Measurements from ENCODE around the gene RBBP9.
"Not testable (repeated sequence)": the region's sequence is repeated elsewhere in the genome, so short reads cannot be mapped to it uniquely, and the experiment has no call there.

The RBBP9 gene

DNA sequence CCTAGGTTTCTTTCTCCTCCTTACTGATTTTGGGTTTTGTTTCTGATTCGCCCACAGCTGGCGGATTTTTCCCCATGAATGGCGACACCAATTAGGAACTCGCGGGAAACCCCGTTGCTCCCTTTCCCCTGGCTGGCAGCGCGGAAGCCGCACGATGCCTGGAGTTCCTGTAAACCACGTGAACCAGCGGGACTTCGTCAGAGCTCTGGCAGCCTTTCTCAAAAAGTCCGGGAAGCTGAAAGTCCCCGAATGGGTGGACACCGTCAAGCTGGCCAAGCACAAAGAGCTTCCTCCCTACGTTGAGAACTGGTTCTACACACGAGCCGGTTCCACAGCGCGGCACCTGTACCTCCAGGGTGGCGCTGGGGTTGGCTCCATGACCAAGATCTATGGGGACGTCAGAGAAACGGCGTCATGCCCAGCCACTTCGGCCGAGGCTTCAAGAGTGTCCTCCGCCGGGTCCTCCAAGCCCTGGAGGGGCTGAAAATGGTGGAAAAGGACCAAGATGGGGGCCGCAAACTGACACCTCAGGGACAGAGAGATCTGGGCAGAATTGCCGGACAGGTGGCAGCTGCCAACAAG, 7.5 kb upstream of the RBBP9 start:
- peak; percentile 29 for DNase-seq

DNA sequence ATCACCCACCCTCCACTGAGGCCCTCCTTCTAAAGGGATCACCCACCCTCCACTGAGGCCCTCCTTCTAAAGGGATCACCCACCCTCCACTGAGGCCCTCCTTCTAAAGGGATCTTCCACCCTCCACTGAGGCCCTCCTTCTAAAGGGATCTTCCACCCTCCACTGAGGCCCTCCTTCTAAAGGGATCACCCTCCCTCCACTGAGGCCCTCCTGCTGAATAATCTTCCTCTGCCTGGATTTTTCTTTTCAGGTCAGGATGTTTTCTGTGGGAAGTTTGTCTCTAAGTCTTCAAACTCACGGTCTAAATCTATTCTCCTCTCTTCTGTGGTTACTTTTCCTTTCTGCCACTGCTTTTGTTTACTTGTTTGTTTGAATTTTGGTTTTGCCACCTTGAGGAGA, 4.6 kb upstream of the RBBP9 start:
- not testable (repeated sequence) for DNase-seq

DNA sequence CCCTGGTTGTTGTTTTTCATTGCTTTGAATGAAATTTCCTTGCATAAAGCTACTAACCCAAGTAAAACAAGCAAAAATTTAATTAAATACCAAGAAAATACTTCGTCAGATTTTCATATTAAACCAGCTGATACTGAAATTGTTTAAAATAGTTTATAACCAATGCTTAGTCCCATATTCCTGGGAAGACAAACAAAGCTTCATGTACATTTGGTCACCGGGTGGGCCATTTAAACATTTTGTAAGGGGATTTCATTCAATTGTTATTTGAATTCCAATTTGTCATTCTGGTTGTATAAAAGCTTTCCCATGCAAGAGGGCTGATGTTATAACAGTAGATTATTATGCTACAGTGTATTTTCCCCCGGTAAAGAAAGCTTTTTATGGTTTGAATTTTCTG, 578 bp upstream of the RBBP9 start:
- no peak for DNase-seq

DNA sequence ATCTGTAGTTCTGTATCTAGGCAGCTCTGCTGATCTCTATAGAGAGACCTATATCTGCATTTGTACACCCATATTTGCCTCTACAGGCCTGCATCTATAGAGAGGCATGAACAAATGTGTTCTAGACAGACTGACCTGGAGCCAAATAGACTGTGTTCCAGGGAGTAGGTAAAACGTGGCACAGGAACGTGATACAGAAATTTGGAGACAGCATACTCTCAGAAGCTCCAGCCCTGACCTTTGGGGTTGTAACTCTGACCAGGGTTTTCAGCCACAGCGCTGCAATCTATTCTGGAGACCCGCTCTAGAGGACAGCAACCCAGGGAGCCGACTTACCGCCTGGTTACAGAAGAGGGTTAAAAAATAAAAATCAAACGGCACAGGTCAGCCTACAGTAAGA, 983 bp downstream of the RBBP9 start:
- DNase-seq: no peak

DNA sequence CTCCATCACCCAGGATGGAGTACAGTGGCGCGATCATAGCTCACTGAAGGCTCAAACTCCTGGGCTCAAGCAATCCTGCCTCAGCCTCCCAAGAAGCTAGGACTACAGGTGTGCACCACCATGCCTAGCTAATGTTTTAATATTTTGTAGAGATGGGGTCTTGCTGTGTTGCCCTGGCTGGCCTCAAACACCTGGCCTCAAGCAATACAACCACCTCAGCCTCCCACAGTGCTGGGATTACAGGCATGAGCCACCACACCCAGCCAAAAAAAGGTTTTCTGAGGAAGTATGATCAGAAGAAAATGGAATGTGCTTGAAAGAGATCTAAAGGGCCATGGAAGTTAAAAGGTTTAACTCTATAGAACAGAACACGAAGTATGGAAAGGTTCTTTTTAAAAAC, 8.7 kb downstream of the RBBP9 start:
- DNase-seq: no peak

DNA sequence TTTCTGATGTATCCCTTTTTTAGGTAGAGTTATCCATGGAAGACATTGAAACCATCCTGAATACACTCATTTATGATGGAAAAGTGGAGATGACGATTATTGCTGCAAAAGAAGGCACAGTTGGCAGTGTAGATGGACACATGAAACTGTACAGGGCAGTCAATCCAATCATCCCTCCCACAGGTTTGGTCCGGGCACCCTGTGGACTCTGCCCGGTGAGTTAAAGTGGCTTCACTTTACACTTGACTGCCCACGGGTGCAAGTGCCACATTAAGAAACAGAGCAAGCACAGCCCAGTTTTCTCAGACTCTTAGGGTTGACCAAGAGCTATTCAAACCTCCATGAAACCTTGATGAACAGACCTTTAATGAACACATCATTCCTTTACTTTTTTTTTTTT, 15.4 kb downstream of the RBBP9 start:
- DNase-seq: no peak

DNA sequence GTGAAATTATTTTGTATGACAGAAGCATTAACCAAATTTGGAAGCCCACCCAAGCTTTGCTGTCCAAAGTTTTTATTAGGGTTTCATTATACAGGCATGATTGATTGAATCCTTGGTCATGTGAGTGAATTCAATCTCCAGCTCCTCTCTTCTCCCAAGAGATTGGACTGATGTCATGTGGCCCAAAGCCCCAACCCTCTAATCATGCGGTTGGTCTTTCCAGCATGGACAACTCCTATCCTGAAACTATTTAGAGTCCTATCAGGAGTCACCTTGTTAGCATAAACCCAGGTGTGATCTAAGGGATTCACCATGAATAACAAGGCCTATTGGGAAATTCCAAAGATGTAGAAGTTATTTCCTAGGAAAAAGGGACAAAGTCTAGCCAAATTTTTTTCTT, 19.2 kb downstream of the RBBP9 start:
- DNase-seq: no peak

DNA sequence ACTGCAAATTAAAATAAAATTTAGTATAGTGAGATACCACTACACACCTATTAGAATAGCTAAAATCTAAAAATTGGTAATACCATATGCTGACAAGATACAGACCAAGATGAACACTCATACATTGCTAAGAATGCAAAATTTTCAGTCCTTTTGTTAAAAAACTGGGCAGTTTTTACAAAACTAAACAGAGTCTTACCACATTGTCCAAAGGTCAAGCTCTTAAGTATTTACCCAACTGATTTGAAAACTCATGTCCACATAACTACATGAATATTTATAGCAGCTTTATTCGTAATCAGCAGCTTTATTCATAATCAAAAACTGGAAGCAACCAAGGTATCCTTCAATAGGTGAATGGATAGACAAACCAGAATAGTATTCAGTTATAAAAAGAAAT, 19.8 kb downstream of the RBBP9 start:
- no peak for DNase-seq

DNA sequence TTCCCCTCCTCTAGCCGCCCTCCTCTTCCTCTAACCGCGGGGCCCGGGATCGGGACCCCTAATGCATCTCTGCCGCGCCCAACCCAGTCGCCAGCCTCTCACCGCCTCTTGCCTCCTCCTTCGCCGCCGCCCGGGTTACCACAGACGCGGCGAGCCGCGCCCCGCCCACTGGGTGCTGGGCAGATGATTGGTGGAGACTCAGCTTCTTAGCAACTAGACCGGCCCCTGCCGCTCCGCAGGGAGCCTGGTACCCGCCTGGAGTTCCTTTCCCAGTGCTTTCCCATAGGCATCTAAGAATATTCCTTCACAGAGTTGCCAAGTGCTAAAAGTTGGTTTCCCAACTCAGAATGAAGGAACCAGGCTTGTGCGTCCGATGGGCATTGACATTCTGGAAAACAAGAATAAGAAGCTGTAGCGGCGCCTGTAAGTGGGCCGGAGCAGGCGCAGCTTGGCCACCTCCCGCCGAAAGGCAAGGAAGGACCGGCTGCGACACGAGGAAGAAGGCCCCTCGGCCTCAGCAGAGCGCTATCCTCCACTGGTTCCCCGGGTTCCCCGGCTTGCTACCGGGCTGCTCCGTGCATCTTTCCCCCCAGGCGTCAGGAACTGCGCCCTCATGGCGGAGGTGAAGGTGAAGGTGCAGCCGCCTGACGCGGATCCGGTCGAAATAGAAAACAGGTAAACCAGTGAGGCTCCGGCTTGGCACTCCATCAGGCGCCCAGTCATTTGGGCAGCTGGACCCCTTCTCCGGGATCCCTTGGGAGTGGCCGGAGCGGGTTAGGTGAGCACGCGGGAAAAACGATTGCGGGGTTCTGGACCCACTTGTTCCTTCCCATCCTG, 29.9 kb downstream of the RBBP9 start, which contains the start of the genes DZANK1 and POLR3F:
Gene DZANK1 (minus strand): TSS at position 137 of the 837 bp plus-strand sequence. CDS start 1,672 bp downstream, outside the sequence.
Gene POLR3F (plus strand): TSS at position 497 of the 837 bp plus-strand sequence. CDS start 117 bp downstream, at position 614.
- DNase-seq: peak; percentile 97

DNA sequence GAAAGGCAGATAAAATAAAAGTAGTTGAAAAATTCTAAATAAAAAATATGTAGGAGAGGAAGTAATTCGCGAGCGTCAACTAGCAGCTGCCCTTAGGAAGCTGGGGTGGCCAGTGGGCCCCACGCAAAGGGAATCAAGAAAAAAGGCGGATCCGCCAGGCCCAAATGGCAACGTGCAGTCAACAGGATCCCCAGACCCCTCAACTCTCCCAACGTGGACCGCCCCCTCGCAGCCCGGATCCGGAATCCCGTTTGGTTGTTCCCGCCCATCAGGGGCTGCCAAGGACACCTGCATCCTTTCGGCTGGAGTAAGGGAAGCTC, 30.5 kb downstream of the RBBP9 start:
- DNase-seq: no peak

DNA sequence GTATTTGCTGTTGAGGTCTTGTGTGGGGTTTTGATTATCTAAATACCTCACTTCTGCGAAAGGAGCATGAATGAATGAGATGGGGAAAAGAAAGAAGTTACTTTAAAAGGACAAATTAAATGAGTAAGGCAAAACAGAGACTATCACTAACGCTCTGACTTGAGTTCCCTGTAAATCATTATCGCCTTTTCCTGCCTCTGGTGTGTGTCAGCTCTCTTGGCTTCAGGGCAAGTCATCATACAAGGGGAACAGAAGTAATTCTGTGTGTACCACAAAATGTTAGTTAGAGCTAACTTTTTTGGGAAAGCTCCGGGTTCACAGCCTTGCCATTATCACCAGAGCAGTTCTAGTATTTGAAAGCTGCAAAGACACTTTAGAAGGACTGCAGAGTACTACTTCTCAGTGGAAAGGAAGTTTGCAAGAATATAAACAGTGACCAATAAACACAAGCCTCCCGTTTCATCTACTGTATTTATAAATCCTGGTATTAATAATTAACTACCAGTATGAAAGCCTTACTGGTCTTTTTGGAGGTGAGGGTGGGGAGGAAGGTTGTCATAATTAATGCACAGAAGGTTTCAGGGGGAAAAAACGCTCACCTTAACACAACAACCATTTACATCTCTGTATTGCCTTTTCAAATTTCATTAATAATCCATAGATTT, 31.4 kb downstream of the RBBP9 start:
- DNase-seq: no peak

DNA sequence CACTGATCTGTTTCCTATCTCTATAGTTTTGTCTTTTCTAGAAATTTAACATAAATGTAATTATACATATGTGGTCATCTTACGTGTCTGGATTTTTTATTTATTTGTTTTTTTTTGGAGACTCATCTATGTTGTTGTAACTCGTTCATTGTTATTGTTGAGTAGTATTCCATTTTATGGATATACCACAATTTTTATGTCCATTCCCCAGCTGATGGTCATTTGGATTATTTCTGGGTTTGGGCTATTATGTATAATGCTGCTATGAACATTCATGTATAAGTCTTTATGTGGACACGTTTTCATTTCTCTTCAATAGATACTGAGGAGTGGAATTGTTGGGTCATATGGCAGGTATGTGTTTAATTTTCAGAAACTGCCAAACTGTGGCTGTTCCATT, 40.4 kb downstream of the RBBP9 start:
- DNase-seq: no peak

DNA sequence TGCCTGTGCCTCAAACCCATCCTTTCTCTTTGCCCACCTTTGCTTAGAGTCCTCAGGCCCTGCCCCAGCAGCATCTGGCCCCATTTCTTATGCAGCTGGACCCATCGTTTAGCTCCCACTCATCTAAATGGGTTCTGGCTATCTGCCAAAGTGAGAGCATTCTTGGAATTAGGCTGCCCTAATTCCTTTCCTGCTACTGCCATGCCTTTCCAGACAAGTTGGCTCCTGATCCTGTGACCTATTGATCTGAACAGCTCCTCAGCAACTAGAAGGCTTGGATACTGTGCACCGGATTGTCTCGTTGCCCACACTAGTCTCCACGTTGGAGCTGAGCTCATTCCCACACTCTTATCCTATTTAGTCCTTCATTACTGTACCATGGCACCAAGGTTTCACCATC, 53.1 kb downstream of the RBBP9 start:
- DNase-seq: peak; percentile 29

DNA sequence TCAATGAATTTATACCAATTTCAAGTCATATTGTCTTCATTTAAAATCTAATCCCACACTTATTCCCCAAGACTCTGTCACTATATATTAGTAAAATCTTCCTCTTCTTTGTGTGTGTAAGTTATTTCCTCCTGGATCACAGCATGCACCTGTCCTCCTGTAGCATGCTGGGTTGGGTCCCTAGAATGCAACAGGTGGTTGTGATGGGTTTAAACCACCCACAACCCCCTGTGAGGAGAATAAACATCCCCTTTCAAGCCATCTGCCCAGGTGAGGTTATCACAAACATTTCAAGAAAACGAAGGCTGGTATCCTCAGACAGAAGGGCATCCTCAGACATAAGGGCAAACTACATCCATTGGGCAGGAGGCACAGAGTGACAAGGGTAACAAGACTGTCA, 56.6 kb downstream of the RBBP9 start:
- no peak for DNase-seq

DNA sequence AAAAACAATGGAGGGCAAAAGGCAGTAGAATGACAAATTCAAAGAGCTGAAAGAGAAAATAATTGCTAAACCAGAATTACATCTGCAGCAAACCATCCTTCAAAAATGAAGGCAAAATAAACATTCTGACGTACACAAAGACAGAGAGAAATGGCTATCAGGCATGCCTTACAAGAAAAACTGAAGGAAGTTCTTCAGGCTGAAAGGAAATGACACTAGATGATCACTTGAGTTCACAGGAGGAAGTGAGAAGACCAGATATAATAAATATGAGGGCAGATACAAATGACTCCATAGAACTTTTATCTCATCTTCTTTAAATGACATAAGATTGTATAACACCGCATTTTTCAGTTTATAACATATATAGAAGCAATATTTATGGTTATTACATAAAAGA, 60.2 kb downstream of the RBBP9 start:
- DNase-seq: no peak
